Erythroblast (primary cell): Measurements from ENCODE around the gene RASSF5.

Experiments used
- DNase-seq, 2 experiments: peaks; one replicate each; lab custom pipeline; 2025; lab: John Stamatoyannopoulos, UW
- GATA1 ChIP-seq: IDR thresholded peaks from 2 replicates; pipeline ENCODE4 v1.6.1; 2011; ENCODE audit warnings: low read depth, mild to moderate bottlenecking, control low read depth, low read length, moderate library complexity
- POLR2A ChIP-seq: IDR thresholded peaks from 2 replicates; pipeline ENCODE4 v1.6.1; 2011; ENCODE audit warnings: mild to moderate bottlenecking, low read length

RASSF5 gene

DNA sequence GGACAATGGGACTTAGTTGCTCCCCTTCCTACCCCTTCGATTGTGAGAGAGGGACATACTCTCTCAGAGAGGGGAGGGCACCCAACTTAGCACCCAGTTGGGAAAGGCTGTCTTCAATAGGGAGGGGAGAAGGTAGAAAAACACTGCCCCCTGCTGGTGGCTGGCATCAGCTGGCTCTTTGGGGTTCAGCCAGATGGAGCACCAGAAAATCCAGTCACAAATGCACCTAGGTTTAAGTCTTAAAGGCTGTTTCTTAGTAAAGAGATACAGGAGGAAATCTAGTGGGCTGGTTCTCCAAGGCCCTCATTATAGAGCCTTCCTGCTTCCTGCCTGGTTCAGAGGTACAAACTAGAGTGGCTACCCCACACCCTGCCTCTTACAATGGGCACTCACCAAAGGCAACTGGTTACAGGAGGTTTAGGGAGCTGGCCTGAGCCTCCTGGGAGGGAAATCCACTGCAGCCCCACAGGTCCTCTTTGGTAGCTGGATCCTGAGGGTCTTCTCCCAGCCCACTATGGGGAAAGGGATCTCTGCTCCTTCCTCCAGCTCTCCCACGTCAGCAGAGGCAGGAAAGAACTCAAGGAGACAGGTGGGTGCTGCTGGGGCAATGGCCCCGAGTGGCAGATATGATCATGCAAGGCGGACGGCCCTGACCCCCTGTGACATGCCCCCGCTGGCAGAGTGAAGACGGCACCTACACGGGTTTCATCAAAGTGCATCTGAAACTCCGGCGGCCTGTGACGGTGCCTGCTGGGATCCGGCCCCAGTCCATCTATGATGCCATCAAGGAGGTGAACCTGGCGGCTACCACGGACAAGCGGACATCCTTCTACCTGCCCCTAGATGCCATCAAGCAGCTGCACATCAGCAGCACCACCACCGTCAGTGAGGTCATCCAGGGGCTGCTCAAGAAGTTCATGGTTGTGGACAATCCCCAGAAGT is 76.6 kb downstream of the RASSF5 start:
- DNase-seq: peak; percentile 79 to 89
- TF ChIP-seq POLR2A (no peak), GATA1 (no peak)

DNA sequence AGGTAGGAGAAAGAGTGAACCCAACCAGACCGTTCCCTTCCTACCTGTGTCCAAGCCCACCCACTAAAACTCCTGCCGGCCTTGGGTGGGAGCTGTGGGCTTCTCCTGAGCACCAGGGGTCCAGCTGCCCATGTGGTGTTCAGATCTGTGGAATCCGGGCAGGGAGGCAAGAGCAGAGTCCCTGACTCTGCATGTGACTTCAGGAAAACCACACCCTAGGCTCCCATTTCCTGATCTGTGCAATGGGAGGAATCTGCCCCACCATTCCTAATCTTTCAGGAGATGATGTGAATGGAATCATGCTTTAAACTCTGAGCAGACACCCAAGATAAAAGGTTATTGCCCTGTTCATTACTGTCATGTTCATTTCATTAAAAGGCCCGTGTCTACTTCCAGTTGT is 77.4 kb downstream of the RASSF5 start:
- TF ChIP-seq POLR2A: no peak
- TF ChIP-seq GATA1: no peak

DNA sequence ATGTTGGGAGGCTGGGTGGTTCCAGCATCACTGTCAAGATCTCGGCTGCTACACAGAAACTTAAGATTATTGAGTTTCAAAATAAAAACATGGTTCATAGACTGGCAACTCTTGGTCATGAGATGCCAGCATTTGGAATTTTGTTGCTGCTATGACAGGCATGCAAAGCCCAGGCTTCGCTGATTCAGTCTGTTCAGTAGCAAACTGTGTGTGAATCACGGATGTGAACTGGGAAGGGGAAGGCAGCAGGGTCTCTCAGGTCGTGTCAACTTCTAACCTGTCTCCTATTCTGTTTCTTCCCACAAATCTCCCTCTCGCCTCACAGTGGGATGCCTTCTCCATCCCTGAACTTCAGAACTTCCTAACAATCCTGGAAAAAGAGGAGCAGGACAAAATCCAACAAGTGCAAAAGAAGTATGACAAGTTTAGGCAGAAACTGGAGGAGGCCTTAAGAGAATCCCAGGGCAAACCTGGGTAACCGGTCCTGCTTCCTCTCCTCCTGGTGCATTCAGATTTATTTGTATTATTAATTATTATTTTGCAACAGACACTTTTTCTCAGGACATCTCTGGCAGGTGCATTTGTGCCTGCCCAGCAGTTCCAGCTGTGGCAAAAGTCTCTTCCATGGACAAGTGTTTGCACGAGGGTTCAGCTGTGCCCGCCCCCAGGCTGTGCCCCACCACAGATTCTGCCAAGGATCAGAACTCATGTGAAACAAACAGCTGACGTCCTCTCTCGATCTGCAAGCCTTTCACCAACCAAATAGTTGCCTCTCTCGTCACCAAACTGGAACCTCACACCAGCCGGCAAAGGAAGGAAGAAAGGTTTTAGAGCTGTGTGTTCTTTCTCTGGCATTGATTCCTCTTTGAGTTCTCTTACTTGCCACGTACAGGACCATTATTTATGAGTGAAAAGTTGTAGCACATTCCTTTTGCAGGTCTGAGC is 79.4 kb downstream of the RASSF5 start:
- TF ChIP-seq GATA1: no peak
- no peak for TF ChIP-seq POLR2A
- no peak for DNase-seq

More for the DNA sequence above, 77.4 kb downstream of the RASSF5 start:
- DNase-seq: no peak

DNA sequence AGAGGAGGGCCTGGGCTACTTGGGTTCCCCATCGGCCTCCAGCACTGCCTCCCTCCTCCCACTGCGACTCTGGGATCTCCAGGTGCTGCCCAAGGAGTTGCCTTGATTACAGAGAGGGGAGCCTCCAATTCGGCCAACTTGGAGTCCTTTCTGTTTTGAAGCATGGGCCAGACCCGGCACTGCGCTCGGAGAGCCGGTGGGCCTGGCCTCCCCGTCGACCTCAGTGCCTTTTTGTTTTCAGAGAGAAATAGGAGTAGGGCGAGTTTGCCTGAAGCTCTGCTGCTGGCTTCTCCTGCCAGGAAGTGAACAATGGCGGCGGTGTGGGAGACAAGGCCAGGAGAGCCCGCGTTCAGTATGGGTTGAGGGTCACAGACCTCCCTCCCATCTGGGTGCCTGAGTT is 80.6 kb downstream of the RASSF5 start:
- TF ChIP-seq GATA1 (no peak), POLR2A (no peak)
- DNase-seq: no peak

DNA sequence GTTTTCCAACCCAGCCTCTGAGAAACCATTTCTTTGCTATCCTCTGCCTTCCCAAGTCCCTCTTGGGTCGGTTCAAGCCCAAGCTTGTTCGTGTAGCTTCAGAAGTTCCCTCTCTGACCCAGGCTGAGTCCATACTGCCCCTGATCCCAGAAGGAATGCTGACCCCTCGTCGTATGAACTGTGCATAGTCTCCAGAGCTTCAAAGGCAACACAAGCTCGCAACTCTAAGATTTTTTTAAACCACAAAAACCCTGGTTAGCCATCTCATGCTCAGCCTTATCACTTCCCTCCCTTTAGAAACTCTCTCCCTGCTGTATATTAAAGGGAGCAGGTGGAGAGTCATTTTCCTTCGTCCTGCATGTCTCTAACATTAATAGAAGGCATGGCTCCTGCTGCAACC is 81.2 kb downstream of the RASSF5 start:
- TF ChIP-seq POLR2A: no peak
- no peak for TF ChIP-seq GATA1
- no peak for DNase-seq

DNA sequence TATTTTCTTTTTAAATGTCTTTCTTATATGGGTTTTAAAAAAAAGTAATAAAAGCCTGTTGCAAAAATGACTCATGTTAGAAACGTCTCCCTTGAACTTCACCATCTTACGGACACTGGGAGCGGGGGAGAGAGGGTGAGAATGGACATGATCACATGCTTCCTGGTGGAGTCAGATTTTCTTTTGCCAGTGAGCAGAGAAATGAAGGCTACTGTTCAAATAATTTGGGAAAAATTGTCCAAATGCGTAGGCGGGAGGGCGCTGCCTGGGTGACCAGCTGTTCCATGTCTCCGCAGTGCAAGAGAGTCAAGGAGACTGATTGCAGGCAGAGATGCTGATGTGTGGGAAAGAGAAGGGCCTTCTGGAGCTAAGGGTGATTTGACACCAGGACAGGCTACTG is 81.9 kb downstream of the RASSF5 start:
- TF ChIP-seq POLR2A (no peak), GATA1 (no peak)

DNA sequence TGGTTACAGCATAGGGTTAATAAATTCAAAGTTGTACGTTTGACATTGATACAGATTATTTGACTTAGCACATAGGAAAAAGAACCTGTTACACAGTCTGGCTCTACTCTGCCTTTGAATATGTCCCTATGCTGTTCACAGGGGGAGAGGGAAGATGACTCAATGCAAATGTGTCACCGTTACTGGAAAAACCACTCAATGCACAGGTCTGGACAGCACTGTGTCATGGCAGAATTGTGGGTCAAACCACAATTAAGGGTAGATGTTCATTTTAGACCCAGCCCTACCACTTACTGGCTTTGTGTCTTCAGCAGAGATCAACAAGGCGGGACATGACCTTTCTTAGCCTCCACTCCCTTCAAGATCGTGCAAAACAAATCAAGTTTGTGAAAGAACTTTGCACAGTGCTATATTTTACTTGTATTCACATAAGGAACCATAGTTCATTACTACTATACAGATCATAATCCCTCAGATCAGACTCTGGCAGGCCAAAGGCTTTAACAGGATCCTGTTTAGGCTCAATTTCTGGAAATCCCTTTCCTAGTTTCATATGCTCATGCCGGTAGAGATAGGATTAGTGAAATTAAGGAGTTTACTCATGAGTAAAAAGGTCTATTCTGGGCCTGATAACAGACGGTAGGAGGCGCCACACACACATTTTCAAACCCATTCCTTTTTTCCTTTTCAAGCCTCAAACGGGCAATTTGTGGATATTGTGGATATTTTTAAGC is 82.9 kb downstream of the RASSF5 start:
- peak; percentile 27 to 51 for DNase-seq
- TF ChIP-seq POLR2A (no peak), GATA1 (no peak)

More for the DNA sequence above, 81.9 kb downstream of the RASSF5 start:
- no peak for DNase-seq

DNA sequence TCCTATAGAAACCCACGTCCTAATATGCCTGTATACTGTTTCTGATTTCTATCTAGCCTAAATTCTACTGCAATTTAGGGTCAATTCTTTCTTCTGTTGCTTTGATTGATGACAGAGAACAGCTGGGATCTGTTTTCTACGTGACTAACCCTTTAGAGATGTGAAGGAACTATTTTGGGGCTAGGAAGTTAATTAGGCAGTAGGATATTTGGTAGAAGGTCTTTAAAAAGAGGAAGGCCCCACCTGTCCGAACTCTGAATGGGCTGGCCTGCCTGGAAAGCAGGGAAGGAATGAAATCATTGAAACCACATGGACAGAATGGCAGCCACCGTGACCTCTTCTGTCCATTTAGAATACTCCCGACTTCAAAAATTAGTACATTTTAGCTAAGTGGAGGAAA is 83.9 kb downstream of the RASSF5 start:
- no peak for DNase-seq
- no peak for TF ChIP-seq GATA1
- TF ChIP-seq POLR2A: no peak

DNA sequence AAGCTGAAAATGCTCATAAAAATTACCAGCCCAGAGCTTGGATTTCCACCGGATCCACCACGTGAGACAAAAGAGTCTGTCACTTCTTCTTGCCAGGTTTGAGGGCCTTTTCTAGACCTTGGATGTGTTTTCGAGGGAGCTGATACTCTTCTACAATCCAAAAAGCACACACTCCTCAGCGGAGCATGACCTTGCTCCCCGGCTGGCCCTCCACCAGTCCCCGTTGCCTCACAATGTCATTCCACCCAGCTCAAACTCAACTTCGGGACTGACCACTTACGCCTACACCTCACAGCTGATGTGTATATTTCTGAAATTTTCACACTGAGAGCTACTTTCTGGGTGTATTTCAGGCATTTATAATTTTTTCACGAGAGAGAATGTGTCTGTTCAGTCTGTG is 84.4 kb downstream of the RASSF5 start:
- TF ChIP-seq POLR2A: no peak
- TF ChIP-seq GATA1: no peak
- no peak for DNase-seq

DNA sequence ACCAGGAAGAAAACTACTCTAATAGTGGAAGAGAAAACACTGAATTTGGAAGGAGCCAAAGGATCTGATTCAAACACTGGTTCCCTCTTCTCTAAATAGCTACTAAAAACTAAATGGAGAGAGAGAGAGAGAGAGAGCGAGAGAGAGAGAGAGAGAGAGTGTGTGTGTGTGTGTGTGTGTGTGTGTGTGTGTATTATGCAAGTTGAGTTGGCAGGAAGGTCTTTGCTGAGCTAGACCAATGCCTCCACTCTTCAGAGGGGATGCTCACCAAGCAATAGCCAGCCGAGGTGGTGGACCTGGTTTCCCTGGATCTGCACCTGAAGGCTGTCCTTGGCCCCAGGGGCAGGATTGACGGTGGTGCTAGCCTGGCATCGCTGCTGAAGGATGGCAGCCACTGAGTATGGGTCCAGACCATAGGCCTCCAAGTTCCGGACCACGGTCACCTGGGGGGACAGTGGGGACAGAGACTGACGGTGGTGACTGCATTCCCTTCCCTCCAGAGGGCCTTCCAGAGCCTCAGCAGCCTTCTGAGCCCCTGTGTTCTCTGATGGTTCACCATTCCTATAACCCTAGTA is 86.1 kb downstream of the RASSF5 start:
- no peak for DNase-seq

DNA sequence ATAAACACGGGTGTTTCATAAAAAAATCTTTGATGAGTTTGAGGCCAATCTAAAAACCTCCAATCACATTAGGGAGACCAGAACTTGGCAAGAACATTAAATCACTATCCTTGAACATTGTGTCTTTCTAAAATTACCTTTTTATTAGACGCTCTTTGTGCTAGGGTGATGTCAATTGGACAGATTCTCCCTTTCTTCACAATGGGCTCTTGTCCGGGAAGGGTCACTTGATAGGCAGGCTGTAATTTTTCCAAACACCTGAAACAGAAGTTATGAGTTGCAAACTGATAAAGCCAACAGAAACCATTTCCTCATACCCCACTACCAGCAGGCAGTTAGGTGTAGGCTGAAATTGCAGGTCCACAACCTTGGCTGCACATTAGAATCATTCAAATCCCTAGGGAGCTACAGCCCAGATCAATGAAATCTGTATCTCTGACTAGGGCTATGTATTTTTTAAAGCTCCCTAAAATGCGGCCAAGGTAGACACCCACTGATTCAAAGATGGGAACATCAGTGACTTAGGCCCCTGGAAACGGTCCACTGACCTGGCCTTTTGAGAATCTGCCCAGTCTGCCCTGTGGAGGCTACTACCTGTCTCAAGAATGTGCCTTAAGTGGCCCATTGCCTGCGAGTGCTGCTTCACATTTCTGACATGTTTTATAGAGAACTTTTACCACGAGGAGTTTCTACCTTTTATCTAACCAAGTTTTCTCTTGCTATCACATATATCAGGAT is 88.4 kb downstream of the RASSF5 start:
- TF ChIP-seq POLR2A (no peak), GATA1 (no peak)
- no peak for DNase-seq

More for the DNA sequence above, 86.1 kb downstream of the RASSF5 start:
- no peak for TF ChIP-seq POLR2A

DNA sequence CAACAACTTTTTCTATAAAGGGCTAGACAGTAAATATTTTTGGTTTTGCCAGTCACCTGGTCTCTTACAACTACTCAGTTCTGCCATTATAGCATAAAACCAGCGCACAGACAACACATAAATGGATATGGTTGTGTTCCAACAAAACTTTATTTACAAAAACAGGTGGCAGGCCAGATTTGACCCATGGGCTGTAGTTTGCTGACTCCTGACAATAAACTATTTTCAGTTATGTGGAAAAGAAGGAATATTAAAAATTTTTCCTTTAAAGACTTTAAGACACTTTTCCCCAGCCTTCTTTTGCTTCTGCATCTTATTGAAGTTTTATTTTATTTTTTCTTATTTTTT is 89.0 kb downstream of the RASSF5 start:
- DNase-seq: no peak
- no peak for TF ChIP-seq POLR2A
- no peak for TF ChIP-seq GATA1

DNA sequence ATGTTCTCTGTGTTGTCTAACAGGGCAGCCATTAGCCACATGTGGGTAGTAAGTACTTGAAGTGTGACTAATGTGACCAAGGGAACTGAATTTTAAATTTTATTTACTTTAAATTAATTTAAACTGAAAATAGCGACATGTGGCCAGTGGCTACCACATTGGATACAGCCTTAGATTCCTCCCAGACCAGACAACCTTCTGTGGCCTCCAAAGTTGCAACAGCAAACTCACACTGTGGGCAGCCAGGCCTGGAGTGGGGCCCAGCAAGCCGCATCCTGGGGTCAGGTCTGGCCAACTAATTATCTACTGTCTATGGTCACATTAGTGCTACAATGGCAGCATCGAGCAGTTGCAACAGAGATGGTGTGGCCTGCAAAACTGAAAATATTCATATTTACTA is 93.2 kb downstream of the RASSF5 start:
- no peak for DNase-seq
- TF ChIP-seq GATA1: no peak
- TF ChIP-seq POLR2A: no peak
